ENCODE results near the gene SARDH. TPM values are rescaled to one million over a fixed set of nuclear protein-coding genes. Genes with fewer than 3 reads are reported as not detected.

The SARDH gene
- total RNA-seq, 1 donor from 2014 or later: 5.0 TPM

DNA sequence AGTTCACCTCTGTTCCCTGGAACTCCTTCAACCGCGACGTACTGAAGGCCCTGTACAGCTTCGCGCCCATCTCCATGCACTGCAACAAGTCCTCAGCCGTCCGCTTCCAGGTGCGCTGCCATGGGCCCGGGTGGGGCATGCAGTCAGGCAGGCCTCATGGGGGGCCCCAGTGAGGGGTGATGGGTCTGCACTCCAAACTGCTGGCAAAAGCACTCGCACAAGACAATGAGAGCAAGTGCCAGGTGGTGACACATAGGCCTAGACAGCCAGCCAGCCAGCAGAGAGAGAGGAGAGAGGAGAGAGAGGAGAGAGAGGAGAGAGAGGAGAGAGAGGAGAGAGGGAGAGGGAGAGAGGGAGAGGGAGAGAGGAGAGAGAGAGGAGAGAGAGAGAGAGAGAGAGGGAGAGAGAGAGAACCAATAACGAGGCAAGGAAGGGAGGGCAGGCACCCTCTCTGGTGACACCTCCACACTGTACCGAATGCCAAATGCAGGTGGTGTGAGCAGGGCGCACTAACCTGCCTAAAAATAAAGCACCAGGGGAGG lies 81.0 kb downstream of the SARDH start:
- H3K4me3 Mint-ChIP-seq (ENCODE audit: unreplicated experiment): no peak overlapping the region
- no peaks in the 10 kb centered on the region for H3K36me3 Mint-ChIP-seq (ENCODE audit: low read depth, unreplicated experiment)
- TF ChIP-seq CTCF (IDR thresholded peaks at IDR 0.05; ENCODE audit: unreplicated experiment): no peak
- peaks cover 6% of the 10 kb centered on the region for H3K27me3 Mint-ChIP-seq (ENCODE audit: unreplicated experiment)
- no peak overlapping the region for H3K27ac Mint-ChIP-seq (ENCODE audit: unreplicated experiment)
- H3K9me3 Mint-ChIP-seq (ENCODE audit: unreplicated experiment): no peaks in the 10 kb centered on the region
- H3K4me1 Mint-ChIP-seq (ENCODE audit: unreplicated experiment): peaks cover 8% of the 10 kb centered on the region
- DNase-seq (ENCODE audit: low spot score): no peak

DNA sequence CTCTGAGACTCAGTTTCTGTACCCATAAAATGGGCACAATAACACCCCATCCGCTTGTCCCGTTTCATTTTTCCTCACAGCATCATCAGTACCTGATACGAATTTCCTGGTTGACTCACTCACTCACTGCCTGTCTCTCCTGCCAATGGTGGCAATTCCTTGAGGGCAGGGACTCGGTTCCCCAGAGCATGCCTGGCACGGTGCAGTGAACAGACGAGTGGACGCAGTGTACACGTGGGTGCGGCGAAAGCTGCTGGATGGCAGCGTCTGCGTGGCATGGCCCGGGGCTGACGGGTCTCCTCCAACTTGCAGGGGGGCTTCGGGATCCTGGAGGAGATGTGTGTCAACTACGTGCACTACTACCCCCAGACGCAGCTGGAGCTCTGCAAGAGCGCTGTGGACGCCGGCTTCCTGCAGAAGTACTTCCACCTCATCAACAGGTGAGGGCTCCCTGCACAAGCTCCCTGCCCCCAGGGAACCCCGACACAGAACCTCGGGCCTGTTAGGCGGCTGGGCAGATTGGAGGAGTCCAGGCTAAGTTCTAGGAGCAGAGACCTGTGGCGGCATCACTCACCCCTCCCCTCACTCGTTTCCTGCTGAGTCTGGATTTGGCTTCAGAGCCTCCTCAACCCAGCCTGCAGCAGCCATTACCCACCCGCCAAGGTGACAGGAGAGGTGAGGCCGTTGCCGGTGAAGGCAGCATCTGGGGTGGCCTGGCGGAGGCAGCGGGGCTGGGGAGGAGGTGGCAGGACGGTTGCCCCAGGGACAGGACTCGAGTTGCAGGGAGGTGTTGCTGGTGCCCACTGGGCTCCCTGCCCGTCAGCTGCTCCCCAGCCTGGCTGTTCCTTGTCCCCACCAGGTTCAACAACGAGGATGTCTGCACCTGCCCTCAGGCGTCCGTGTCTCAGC lies 81.7 kb downstream of the SARDH start:
- DNase-seq (ENCODE audit: low spot score): no peak
- Mint-ChIP-seq H3K9me3 (ENCODE audit: unreplicated experiment) (no peaks in the 10 kb centered on the region), H3K27ac (ENCODE audit: unreplicated experiment) (no peak overlapping the region), H3K4me3 (ENCODE audit: unreplicated experiment) (no peak overlapping the region), H3K4me1 (ENCODE audit: unreplicated experiment) (peaks cover 8% of the 10 kb centered on the region), H3K27me3 (ENCODE audit: unreplicated experiment) (peaks cover 6% of the 10 kb centered on the region), H3K36me3 (ENCODE audit: low read depth, unreplicated experiment) (no peaks in the 10 kb centered on the region)
- no peak for TF ChIP-seq CTCF (IDR thresholded peaks at IDR 0.05; ENCODE audit: unreplicated experiment)

GRCh38 chr9:133655701-133656100 lies 82.5 kb downstream of the SARDH start:
- no peak for DNase-seq (ENCODE audit: low spot score)
- H3K9me3 Mint-ChIP-seq (ENCODE audit: unreplicated experiment): no peaks in the 10 kb centered on the region
- no peaks in the 10 kb centered on the region for H3K36me3 Mint-ChIP-seq (ENCODE audit: low read depth, unreplicated experiment)
- H3K4me3 Mint-ChIP-seq (ENCODE audit: unreplicated experiment): no peak overlapping the region
- TF ChIP-seq CTCF (IDR thresholded peaks at IDR 0.05; ENCODE audit: unreplicated experiment): no peak
- H3K27ac Mint-ChIP-seq (ENCODE audit: unreplicated experiment): no peak overlapping the region
- H3K4me1 Mint-ChIP-seq (ENCODE audit: unreplicated experiment): peaks cover 8% of the 10 kb centered on the region
- peaks cover 6% of the 10 kb centered on the region for H3K27me3 Mint-ChIP-seq (ENCODE audit: unreplicated experiment)

- DNase-seq (ENCODE audit: low spot score): no peak
- H3K27me3 Mint-ChIP-seq (ENCODE audit: unreplicated experiment): peaks cover 9% of the 10 kb centered on the region
- TF ChIP-seq CTCF (IDR thresholded peaks at IDR 0.05; ENCODE audit: unreplicated experiment): no peak
Measured at GRCh38 chr9:133654736-133655657, 83.2 kb downstream of the SARDH start.

More at GRCh38 chr9:133654736-133655657, 83.2 kb downstream of the SARDH start:
- no peaks in the 10 kb centered on the region for H3K9me3 Mint-ChIP-seq (ENCODE audit: unreplicated experiment)
- H3K27ac Mint-ChIP-seq (ENCODE audit: unreplicated experiment): no peak overlapping the region
- no peaks in the 10 kb centered on the region for H3K36me3 Mint-ChIP-seq (ENCODE audit: low read depth, unreplicated experiment)
- H3K4me1 Mint-ChIP-seq (ENCODE audit: unreplicated experiment): peaks cover 8% of the 10 kb centered on the region
- peak overlapping the region; percentile 38 for H3K4me3 Mint-ChIP-seq (ENCODE audit: unreplicated experiment)
